GM13977 (cell line): ENCODE measurements around the gene AGPAT3.
"Not testable (repeated sequence)": the region's sequence is repeated elsewhere in the genome, so short reads cannot be mapped to it uniquely, and the experiment has no call there.

Experiments
- DNase-seq: peaks from one replicate; pipeline ENCODE4 v3.0.0; 2012; ENCODE audit warnings: low spot score
- in situ Hi-C: fragments of 300-500 bp; cut with MboI; formaldehyde crosslinking; loops from one replicate; pipeline ENCODE4 v1.12.0; 2022; ENCODE audit warnings: low sequenced_read_pairs, low pct_unique_long_range_greater_than_20kb, mixed read lengths, inconsistent platforms; ENCODE audit not compliant: unreplicated experiment
- TF ChIP-seq, protein P1 (sequence below): IDR thresholded peaks from 2 replicates; pipeline ENCODE4 v1.5.1; 2012; ENCODE audit warnings: mild to moderate bottlenecking, control low read depth; ENCODE audit not compliant: insufficient read depth; ENCODE audit errors: extremely low read depth, missing control alignments

Gene AGPAT3

DNA sequence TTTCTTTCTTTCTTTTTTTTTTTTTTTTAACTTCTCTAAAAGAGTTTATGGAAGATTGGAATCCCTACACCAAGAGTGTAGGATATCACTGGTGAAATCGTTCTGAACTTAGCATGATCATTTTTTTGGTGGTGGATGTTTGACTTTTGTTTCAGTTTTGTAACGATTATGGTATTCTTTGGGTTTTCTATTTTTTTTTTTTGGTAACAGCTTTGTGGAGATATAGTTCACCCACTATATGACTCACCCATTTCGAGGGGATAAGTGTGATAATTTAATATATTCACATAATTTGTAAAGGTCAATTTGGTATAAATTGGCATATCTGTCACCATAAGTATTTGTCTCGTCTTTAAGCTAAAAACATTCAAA lies 29.2 kb downstream of the AGPAT3 start:
- TF ChIP-seq, protein P1, sequence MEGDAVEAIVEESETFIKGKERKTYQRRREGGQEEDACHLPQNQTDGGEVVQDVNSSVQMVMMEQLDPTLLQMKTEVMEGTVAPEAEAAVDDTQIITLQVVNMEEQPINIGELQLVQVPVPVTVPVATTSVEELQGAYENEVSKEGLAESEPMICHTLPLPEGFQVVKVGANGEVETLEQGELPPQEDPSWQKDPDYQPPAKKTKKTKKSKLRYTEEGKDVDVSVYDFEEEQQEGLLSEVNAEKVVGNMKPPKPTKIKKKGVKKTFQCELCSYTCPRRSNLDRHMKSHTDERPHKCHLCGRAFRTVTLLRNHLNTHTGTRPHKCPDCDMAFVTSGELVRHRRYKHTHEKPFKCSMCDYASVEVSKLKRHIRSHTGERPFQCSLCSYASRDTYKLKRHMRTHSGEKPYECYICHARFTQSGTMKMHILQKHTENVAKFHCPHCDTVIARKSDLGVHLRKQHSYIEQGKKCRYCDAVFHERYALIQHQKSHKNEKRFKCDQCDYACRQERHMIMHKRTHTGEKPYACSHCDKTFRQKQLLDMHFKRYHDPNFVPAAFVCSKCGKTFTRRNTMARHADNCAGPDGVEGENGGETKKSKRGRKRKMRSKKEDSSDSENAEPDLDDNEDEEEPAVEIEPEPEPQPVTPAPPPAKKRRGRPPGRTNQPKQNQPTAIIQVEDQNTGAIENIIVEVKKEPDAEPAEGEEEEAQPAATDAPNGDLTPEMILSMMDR: no peak
- DNase-seq: no peak
- in situ Hi-C loops: no loop called here

DNA sequence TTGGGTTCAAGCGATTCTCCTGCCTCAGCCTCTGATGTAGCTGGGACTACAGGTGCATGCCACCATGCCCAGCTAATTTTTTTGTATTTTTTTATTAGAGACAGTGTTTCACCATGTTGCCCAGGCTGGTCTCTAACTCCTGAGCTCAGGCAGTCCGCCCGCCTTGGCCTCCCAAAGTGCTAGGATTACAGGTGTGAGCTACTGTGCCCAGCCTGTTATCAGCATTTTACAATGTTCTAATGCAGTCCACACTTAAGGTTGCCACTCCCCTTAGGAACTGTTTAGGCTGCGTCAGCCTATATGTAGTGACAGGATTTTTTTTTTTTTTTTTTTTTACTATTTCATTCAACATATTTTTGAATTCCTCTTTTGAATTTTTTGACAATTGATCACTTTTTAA lies 30.2 kb downstream of the AGPAT3 start:
- in situ Hi-C loops: no loop called here

DNA sequence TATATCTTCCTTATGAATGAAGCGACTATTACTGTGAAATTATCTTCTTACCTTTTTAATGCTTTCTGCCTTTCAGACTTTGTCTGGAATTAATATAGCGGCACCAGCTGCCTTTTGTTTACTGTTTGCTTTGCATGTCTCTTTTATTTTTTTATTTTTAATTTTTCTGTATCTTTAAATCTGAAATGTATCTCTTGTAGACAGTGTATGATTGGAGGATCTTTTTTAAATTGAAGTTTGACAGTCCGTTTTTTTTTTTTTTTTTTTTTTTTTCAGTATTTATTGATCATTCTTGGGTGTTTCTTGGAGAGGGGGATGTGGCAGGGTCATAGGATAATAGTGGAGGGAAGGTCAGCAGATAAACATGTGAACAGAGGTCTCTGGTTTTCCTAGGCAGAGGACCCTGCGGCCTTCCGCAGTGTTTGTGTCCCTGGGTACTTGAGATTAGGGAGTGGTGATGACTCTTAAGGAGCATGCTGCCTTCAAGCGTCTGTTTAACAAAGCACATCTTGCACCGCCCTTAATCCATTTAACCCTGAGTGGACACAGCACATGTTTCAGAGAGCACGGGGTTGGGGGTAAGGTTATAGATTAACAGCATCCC lies 31.8 kb downstream of the AGPAT3 start:
- in situ Hi-C loops, DNase-seq: not testable (repeated sequence)

More for the DNA sequence above, 30.2 kb downstream of the AGPAT3 start:
- DNase-seq: no peak
- TF ChIP-seq, protein P1: no peak

DNA sequence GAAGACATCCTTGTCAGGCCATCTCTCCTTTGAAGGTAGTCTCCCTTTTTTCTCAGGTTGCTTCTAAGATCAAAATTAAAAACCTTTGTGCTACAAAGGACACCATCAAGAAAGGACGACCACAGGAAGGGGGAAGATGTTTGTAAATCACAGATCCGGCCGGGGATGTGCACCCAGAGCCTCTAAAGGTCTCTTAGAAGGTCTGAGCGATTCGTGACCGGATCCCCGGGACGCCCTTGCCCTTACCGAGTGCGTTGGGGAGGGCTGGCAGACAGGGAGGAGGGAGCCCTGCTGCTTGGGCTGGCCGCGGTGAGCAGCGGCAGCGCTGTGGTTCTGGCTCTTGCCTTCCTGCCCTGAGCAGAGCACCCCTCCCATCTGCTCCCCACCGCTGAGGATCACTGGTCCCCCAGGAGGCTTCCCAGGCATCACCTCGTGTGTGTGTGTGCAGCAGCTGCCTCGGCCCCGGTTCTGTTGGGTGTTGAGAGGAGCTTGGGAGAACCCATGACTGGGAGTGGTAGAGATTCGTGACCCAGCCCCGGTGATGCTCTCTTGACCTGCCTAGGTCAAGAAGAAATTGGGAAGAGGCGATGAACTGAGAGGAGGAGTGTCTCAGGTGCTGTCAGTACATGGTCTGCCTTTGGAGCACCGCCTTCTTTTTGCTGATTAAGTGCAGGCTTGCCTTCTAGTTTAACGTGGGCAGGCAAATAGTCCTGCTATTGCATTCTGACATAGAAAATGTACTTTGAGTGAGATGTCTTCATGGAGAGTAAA lies 34.5 kb downstream of the AGPAT3 start:
- TF ChIP-seq, protein P1: no peak
- DNase-seq: no peak
- in situ Hi-C loops: no loop called here

DNA sequence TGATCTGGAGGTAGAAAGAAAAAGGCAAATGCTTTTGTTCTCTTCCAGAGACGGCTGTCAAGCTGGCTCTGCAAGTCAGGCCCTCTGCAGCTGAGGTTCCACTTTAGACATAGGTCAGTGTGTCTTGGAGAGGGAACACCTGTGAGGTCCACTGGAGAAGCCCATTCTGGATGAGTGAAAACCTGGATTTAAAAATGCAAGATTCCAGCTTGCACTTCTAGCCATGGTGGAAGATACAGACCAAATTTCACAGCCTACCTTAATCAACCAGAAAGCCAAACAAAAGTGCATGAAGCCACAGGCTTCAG lies 35.0 kb downstream of the AGPAT3 start:
- DNase-seq: no peak
- TF ChIP-seq, protein P1: no peak
- in situ Hi-C loops: no loop called here

DNA sequence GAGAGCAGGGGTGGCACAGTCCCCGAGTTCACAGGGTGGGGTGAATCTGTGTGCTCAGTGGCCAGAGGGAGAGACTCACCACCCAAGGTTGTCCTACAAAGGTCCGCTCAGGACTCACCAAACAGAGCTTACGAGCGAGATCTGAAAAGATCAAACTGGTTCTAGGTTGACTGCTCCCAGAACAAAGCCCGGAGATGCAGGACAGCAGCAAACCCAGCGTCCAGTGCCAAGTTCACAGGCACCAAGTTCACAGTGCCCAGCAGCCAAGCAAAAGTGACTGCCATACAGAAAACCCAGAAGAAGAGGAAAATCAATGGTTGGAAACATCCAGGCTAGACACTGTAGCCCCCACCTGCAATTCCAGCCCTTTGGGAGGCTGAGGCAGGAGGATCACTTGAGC lies 35.7 kb downstream of the AGPAT3 start:
- TF ChIP-seq, protein P1: no peak
- no peak for DNase-seq
- in situ Hi-C loops: no loop called here

DNA sequence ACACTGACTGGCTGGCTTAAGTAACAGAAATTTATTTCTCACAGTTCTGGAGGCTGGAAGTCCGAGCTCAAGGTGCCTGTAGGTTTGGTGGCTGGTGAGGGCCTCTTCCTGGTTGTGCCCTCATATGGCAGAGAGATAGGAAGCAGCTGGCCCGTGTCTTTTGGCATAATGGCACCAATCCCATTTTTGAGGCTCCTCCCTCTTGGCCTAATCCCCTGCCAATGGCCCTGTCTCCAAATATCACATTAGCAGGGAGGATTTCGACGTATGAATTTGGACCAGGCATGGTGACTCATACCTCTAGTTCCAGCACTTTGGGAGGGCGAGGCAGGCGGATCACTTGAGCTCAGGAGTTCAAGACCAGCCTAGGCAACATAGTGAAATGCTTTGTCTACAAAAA lies 37.4 kb downstream of the AGPAT3 start:
- DNase-seq: no peak
- TF ChIP-seq, protein P1: no peak
- in situ Hi-C loops: no loop called here
